Measurements from ENCODE around the gene C10orf120. TPM values are rescaled to one million over a fixed set of nuclear protein-coding genes. Genes with fewer than 3 reads are reported as not detected.
A peak's percentile ranks its signal among the peaks of the same experiment; 100 is the strongest.

The C10orf120 gene
- total and polyA plus RNA-seq, 8 donors, result 0.12 to 0.23 (median 0.19) TPM; not detected in 3

- no peak for FAIRE-seq
- peak; percentile 66 to 90 (median 82) for ATAC-seq
These were observed 11.2 kb downstream of the C10orf120 start for GRCh38 chr10:122688293-122688989.

GRCh38 chr10:122682522-122682921 is 17.1 kb downstream of the C10orf120 start:
- no peak for FAIRE-seq

More at GRCh38 chr10:122688293-122688989, 11.2 kb downstream of the C10orf120 start:
- H3K4me3 ChIP-seq, result no peak overlapping the region
- no peaks in the 10 kb centered on the region for H3K9me3 ChIP-seq
- H3K27ac ChIP-seq, result peak overlapping the region; percentile 33 to 85 (median 60)
- intact Hi-C loops (cut with DNase I), result loop anchor here in 1 of 3 donors (5.0 kb wide), 1 partner anchor 36 kb away; no protein-coding TSS in a partner anchor
- H3K27me3 ChIP-seq, result no peaks in the 10 kb centered on the region
- WGBS, 2 donors, result 73 to 82% methylated on average over 6 of the region's 6 CpGs
- H3K4me1 ChIP-seq, result peaks cover 0 to 26% (median 14%) of the 10 kb centered on the region in 3 donors
- no peaks in the 10 kb centered on the region for H3K36me3 ChIP-seq
- peak in 2 of 6 donors; percentile 32 to 46 for DNase-seq
- TF ChIP-seq, protein P1, sequence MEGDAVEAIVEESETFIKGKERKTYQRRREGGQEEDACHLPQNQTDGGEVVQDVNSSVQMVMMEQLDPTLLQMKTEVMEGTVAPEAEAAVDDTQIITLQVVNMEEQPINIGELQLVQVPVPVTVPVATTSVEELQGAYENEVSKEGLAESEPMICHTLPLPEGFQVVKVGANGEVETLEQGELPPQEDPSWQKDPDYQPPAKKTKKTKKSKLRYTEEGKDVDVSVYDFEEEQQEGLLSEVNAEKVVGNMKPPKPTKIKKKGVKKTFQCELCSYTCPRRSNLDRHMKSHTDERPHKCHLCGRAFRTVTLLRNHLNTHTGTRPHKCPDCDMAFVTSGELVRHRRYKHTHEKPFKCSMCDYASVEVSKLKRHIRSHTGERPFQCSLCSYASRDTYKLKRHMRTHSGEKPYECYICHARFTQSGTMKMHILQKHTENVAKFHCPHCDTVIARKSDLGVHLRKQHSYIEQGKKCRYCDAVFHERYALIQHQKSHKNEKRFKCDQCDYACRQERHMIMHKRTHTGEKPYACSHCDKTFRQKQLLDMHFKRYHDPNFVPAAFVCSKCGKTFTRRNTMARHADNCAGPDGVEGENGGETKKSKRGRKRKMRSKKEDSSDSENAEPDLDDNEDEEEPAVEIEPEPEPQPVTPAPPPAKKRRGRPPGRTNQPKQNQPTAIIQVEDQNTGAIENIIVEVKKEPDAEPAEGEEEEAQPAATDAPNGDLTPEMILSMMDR (IDR thresholded peaks at IDR 0.05), result no peak

GRCh38 chr10:122678266-122678665 is 21.4 kb downstream of the C10orf120 start:
- no peak for ATAC-seq
- H3K4me1 ChIP-seq, result no peaks in the 10 kb centered on the region
- no peaks in the 10 kb centered on the region for H3K9me3 ChIP-seq
- H3K4me3 ChIP-seq, result no peak overlapping the region
- H3K27ac ChIP-seq, result no peak overlapping the region
- DNase-seq, result no peak
- H3K36me3 ChIP-seq, result no peaks in the 10 kb centered on the region
- no peaks in the 10 kb centered on the region for H3K27me3 ChIP-seq
- FAIRE-seq, result no peak
- TF ChIP-seq, protein P1 (IDR thresholded peaks at IDR 0.05), result no peak
- intact Hi-C loops (cut with DNase I), result loop anchor here in 1 of 3 donors (2.0 kb wide), 1 partner anchor 17 kb away; no protein-coding TSS in a partner anchor

More at GRCh38 chr10:122682522-122682921, 17.1 kb downstream of the C10orf120 start:
- WGBS, 2 donors, result 49 to 66% methylated on average over 5 of the region's 5 CpGs
- Histone ChIP-seq H3K27ac (no peak overlapping the region), H3K27me3 (no peaks in the 10 kb centered on the region), H3K4me3 (no peak overlapping the region), H3K36me3 (no peaks in the 10 kb centered on the region), H3K9me3 (no peaks in the 10 kb centered on the region), H3K4me1 (no peaks in the 10 kb centered on the region)
- ATAC-seq (no peak), DNase-seq (no peak)
- TF ChIP-seq, protein P1 (IDR thresholded peaks at IDR 0.05), result no peak
- intact Hi-C loops (cut with DNase I), result no loop called here

DNA sequence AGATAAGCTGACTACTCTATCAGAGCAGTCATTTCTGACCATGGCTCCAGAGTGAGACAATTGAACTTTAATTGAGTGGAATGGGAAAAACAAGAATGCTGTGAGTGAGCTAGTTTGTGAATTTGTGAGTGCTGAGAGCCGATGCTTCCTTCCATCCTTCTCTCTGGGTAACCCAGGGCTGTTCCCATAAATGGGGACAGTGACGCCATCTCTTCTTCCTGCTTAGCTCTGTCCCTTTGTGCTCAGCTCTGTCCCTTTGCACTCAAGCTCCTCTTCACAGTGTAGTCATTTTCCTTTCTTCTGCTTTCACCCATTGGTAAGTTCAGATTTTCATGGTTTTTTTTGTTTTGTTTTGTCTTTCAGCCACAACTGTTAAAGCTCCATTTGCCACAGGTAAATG is 24.4 kb downstream of the C10orf120 start:
- no peak overlapping the region for H3K4me3 ChIP-seq
- ATAC-seq (no peak), DNase-seq (no peak), FAIRE-seq (no peak)
- H3K9me3 ChIP-seq, result no peaks in the 10 kb centered on the region
- TF ChIP-seq, protein P1 (IDR thresholded peaks at IDR 0.05), result no peak
- intact Hi-C loops (cut with DNase I), result no loop called here
- no peaks in the 10 kb centered on the region for H3K36me3 ChIP-seq
- H3K27me3 ChIP-seq, result no peaks in the 10 kb centered on the region
- 72 to 75% methylated on average over 2 of the region's 2 CpGs for WGBS, 2 donors
- H3K27ac ChIP-seq, result no peak overlapping the region
- H3K4me1 ChIP-seq, result no peaks in the 10 kb centered on the region

- no peaks in the 10 kb centered on the region for H3K9me3 ChIP-seq
- ATAC-seq, result peak; percentile 23 to 72 (median 54)
- no peak for FAIRE-seq
- intact Hi-C loops (cut with DNase I), result no loop called here
- H3K4me3 ChIP-seq, result no peak overlapping the region
- no peaks in the 10 kb centered on the region for H3K27me3 ChIP-seq
- WGBS, 2 donors, result 34 to 44% methylated on average over 8 of the region's 8 CpGs
- H3K36me3 ChIP-seq, result no peaks in the 10 kb centered on the region
- DNase-seq, result no peak
- H3K4me1 ChIP-seq, result no peaks in the 10 kb centered on the region
- H3K27ac ChIP-seq, result no peak overlapping the region
- TF ChIP-seq, protein P1 (IDR thresholded peaks at IDR 0.05), result no peak
These were observed 24.9 kb downstream of the C10orf120 start for GRCh38 chr10:122674781-122675180.

Data from pancreas (tissue), 10 donors.